Gastroesophageal sphincter (tissue), 3 donors: Measurements from ENCODE around the gene DONSON.

Experiments used
- CTCF ChIP-seq, 4 experiments: fragments of 200-600 bp in 2 of 4; fragments of 450-650 bp in 2 of 4; sonication (generic) in 1 of 4; IDR thresholded peaks; one replicate each; pipeline ENCODE4 v1.5.1; 2017 to 2019; ENCODE audit warnings: antibody characterized with exemption in 4 of 4, mild to moderate bottlenecking in 2 of 4, moderate library complexity in 2 of 4
- EP300 ChIP-seq: sonication (generic); formaldehyde crosslinking; IDR thresholded peaks from one replicate; pipeline ENCODE4 v1.6.1; 2017; ENCODE audit warnings: antibody characterized with exemption, mild to moderate bottlenecking
- POLR2A ChIP-seq, 2 donors: fragments of 450-650 bp; IDR thresholded peaks; one replicate each; pipeline ENCODE4 v1.6.1; 2017; ENCODE audit warnings: antibody characterized with exemption in 2 of 2, mild to moderate bottlenecking in 2 of 2, moderate library complexity in 1 of 2
- POLR2AphosphoS5 ChIP-seq: sonication (generic); formaldehyde crosslinking; IDR thresholded peaks from one replicate; pipeline ENCODE4 v1.6.1; 2017; ENCODE audit warnings: antibody characterized with exemption

GRCh38 chr21:33557447-33557846, 31.0 kb downstream of the DONSON start:
- TF ChIP-seq CTCF (IDR thresholded peaks at IDR 0.05), result no peak
- no peak for TF ChIP-seq POLR2A (IDR thresholded peaks at IDR 0.05)
- no peak for TF ChIP-seq POLR2AphosphoS5
- TF ChIP-seq EP300, result no peak
